Measurements from ENCODE around the gene MRPL2. TPM values are rescaled to one million over a fixed set of nuclear protein-coding genes. Genes with fewer than 3 reads are reported as not detected.
A peak's percentile ranks its signal among the peaks of the same experiment; 100 is the strongest.

The MRPL2 gene
- total RNA-seq, 2 donors from 2014 or later: 51.6 to 65.2 TPM

DNA sequence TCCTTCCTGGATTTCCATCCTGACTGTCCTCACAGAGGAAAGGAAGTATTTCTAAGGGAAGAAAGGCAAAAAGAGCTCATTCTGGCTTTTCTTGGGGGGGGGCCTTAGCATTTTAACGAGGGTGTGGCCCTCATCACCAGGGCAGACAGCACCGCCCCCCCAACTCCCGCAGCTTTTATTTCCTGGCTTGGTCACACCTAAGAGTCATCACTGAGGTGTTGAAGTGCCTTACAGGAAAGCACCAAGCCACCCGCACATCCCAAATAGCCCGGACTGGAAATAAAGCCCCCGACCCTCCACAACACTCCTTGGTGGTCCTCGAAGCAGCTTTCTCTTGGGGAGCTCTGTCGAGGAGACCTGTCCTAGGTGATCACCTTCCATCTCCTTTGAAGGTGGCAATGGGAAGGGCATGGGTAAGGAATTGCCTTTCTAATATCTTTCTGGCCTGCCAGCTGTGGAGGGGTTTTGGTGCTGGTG, 18.1 kb upstream of the MRPL2 start:
- Mint-ChIP-seq H3K4me1 (peaks cover 20% of the 10 kb centered on the region), H3K9me3 (no peaks in the 10 kb centered on the region), H3K27me3 (ENCODE audit: insufficient read depth) (no peaks in the 10 kb centered on the region), H3K4me3 (peak overlapping the region; percentile 88), H3K27ac (peak overlapping the region; percentile 79), H3K36me3 (ENCODE audit: low read depth) (peaks cover 19% of the 10 kb centered on the region)
- TF ChIP-seq, protein P1, sequence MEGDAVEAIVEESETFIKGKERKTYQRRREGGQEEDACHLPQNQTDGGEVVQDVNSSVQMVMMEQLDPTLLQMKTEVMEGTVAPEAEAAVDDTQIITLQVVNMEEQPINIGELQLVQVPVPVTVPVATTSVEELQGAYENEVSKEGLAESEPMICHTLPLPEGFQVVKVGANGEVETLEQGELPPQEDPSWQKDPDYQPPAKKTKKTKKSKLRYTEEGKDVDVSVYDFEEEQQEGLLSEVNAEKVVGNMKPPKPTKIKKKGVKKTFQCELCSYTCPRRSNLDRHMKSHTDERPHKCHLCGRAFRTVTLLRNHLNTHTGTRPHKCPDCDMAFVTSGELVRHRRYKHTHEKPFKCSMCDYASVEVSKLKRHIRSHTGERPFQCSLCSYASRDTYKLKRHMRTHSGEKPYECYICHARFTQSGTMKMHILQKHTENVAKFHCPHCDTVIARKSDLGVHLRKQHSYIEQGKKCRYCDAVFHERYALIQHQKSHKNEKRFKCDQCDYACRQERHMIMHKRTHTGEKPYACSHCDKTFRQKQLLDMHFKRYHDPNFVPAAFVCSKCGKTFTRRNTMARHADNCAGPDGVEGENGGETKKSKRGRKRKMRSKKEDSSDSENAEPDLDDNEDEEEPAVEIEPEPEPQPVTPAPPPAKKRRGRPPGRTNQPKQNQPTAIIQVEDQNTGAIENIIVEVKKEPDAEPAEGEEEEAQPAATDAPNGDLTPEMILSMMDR (conservative IDR thresholded peaks at IDR 0.05): no peak
- H3K4me1 ChIP-seq (ENCODE audit: control insufficient read depth, insufficient read depth, low read length): peaks cover 8% of the 10 kb centered on the region
- H3K4me3 ChIP-seq (ENCODE audit: low read length): peak overlapping the region; percentile 95
- WGBS, 2 experiments (ENCODE audit: insufficient coverage in 1 of 2, insufficient read length in 1 of 2): 8 to 10% methylated on average over 3 to 8 of the region's 8 CpGs
- H3K27ac ChIP-seq (ENCODE audit: low read depth, low read length): no peak overlapping the region
- peak overlapping the region; percentile 91 for H3K9ac ChIP-seq (ENCODE audit: extremely low read depth, low read length, poor library complexity, severe bottlenecking)
- no peak for DNase-seq
- no peaks in the 10 kb centered on the region for H3K27me3 ChIP-seq (ENCODE audit: control insufficient read depth, insufficient read depth, low read length, poor library complexity, severe bottlenecking)
- H3K9me3 ChIP-seq (ENCODE audit: control insufficient read depth, low read length): no peaks in the 10 kb centered on the region
- H3K36me3 ChIP-seq (ENCODE audit: control insufficient read depth, insufficient read depth, low read length): peaks cover 18% of the 10 kb centered on the region

DNA sequence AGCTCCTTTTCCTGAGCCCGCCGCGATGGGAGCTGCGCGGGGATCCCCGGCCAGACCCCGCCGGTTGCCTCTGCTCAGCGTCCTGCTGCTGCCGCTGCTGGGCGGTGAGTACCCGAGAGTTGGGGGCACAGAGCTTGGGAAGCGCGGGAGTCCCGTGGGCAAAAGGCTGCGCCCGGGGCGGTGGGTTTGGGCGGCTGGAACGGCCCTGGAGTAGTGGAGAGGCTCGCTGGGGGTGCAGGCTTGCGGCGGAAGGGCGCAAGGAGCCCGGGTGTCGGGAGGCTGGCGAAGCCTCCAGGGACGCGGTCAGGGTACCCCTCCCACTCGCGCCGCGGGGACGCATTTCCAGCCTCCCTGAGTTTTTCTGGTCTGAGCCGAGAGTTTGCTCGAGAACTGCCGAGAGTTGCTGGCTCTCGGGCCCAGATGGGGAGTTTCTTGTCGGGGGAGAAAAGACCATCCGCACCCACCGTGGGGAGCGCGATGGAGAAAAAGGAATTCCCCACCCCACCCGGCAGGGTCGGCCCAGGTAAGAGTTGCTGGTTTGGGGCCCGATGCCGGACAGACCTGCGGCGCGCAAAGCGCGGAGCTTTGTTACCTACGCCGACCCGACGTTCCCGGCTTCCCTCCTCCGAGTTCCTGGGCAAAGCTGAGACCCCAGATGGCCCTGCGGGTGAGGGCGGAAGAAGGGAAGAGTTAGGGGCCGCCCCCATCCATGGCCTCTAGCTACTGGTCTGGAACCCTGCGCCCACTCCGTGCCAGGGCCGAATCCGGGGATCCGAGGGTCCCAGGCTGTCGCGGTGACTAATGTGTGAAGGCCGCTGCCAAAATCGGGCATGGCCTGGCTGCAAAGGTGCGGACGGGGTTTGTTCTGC, 17.5 kb upstream of the MRPL2 start:
- Mint-ChIP-seq H3K4me1 (peaks cover 20% of the 10 kb centered on the region), H3K4me3 (peak overlapping the region; percentile 88), H3K27me3 (ENCODE audit: insufficient read depth) (no peaks in the 10 kb centered on the region), H3K9me3 (no peaks in the 10 kb centered on the region), H3K27ac (peak overlapping the region; percentile 79), H3K36me3 (ENCODE audit: low read depth) (peaks cover 24% of the 10 kb centered on the region)
- TF ChIP-seq, protein P1 (conservative IDR thresholded peaks at IDR 0.05): no peak
- peak; percentile 93 for DNase-seq
- H3K4me3 ChIP-seq (ENCODE audit: low read length): peak overlapping the region; percentile 95
- peaks cover 8% of the 10 kb centered on the region for H3K4me1 ChIP-seq (ENCODE audit: control insufficient read depth, insufficient read depth, low read length)
- H3K9me3 ChIP-seq (ENCODE audit: control insufficient read depth, low read length): no peaks in the 10 kb centered on the region
- 0% methylated on average over 45 to 72 of the region's 72 CpGs for WGBS, 2 experiments (ENCODE audit: insufficient coverage in 1 of 2, insufficient read length in 1 of 2)
- no peaks in the 10 kb centered on the region for H3K27me3 ChIP-seq (ENCODE audit: control insufficient read depth, insufficient read depth, low read length, poor library complexity, severe bottlenecking)
- peaks cover 25% of the 10 kb centered on the region for H3K36me3 ChIP-seq (ENCODE audit: control insufficient read depth, insufficient read depth, low read length)
- H3K27ac ChIP-seq (ENCODE audit: low read depth, low read length): peak overlapping the region; percentile 66
- H3K9ac ChIP-seq (ENCODE audit: extremely low read depth, low read length, poor library complexity, severe bottlenecking): peak overlapping the region; percentile 91

DNA sequence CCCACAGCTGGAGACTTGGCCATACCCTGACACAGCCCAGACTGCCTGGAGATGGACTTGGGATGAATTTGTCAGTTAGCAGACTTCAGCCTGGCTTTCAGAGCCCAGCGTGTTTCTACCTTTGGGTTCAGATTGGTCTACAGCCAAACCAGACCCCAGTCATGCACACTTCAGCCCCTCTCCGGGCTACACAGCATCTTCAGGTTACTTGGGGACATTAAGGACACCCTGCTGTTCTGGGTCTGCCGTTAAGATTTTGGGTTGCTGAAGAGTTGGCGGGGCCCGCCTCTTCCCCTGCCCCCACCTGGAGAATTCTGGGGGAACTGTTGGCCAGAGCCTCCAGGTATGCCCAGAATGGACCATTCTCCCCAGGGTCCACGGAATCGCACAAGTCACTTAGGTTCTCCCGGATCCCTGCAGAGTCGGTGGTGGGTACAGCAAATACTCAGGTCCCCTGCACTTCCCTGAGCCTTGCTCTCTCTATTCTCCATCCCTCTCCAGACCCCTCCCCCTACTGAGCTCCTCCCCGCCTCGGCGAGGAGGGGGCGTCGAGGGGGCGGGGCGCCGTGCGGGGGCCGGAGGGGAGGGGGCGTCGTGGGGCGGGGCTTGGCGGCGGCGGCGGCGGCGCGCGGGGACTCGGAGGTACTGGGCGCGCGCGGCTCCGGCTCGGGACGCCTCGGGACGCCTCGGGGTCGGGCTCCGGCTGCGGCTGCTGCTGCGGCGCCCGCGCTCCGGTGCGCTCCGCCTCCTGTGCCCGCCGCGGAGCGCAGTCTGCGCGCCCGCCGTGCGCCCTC, 16.6 kb upstream of the MRPL2 start, which contains the start of gene PTK7:
TSS of gene PTK7 (plus strand) at position 645 of the 794 bp plus-strand sequence. CDS start 175 bp downstream, outside the sequence.
- no peaks in the 10 kb centered on the region for H3K27me3 Mint-ChIP-seq (ENCODE audit: insufficient read depth)
- Histone ChIP-seq H3K4me1 (ENCODE audit: control insufficient read depth, insufficient read depth, low read length) (peaks cover 8% of the 10 kb centered on the region), H3K9ac (ENCODE audit: extremely low read depth, low read length, poor library complexity, severe bottlenecking) (peak within 1 kb of the TSS; percentile 91), H3K27ac (ENCODE audit: low read depth, low read length) (peak within 1 kb of the TSS; percentile 66), H3K36me3 (ENCODE audit: control insufficient read depth, insufficient read depth, low read length) (peaks cover 25% of the 10 kb centered on the region), H3K4me3 (ENCODE audit: low read length) (peak within 1 kb of the TSS; percentile 95), H3K27me3 (ENCODE audit: control insufficient read depth, insufficient read depth, low read length, poor library complexity, severe bottlenecking) (no peaks in the 10 kb centered on the region), H3K9me3 (ENCODE audit: control insufficient read depth, low read length) (no peaks in the 10 kb centered on the region)
- peaks cover 20% of the 10 kb centered on the region for H3K4me1 Mint-ChIP-seq
- peaks cover 24% of the 10 kb centered on the region for H3K36me3 Mint-ChIP-seq (ENCODE audit: low read depth)
- peak within 1 kb of the TSS; percentile 88 for H3K4me3 Mint-ChIP-seq
- 4 to 13% methylated on average over 3 to 60 of the region's 60 CpGs for WGBS, 2 experiments (ENCODE audit: insufficient coverage in 1 of 2, insufficient read length in 1 of 2)
- DNase-seq: peak; percentile 96
- TF ChIP-seq, protein P1 (conservative IDR thresholded peaks at IDR 0.05): no peak
- peak within 1 kb of the TSS; percentile 79 for H3K27ac Mint-ChIP-seq
- H3K9me3 Mint-ChIP-seq: no peaks in the 10 kb centered on the region

All from endodermal cell (in vitro differentiated cells).